HG03159 (cell line): ENCODE data around the gene APLF.
A peak's percentile ranks its signal among the peaks of the same experiment; 100 is the strongest.
"Not testable (repeated sequence)": the region's sequence is repeated elsewhere in the genome, so short reads cannot be mapped to it uniquely, and the experiment has no call there.

Experiments
- ATAC-seq: cut with Tn5 transposase; IDR thresholded peaks from one replicate; pipeline ENCODE4 v1.9.1; 2021; ENCODE audit warnings: mild to moderate bottlenecking, moderate library complexity; ENCODE audit not compliant: unreplicated experiment

The APLF gene

DNA sequence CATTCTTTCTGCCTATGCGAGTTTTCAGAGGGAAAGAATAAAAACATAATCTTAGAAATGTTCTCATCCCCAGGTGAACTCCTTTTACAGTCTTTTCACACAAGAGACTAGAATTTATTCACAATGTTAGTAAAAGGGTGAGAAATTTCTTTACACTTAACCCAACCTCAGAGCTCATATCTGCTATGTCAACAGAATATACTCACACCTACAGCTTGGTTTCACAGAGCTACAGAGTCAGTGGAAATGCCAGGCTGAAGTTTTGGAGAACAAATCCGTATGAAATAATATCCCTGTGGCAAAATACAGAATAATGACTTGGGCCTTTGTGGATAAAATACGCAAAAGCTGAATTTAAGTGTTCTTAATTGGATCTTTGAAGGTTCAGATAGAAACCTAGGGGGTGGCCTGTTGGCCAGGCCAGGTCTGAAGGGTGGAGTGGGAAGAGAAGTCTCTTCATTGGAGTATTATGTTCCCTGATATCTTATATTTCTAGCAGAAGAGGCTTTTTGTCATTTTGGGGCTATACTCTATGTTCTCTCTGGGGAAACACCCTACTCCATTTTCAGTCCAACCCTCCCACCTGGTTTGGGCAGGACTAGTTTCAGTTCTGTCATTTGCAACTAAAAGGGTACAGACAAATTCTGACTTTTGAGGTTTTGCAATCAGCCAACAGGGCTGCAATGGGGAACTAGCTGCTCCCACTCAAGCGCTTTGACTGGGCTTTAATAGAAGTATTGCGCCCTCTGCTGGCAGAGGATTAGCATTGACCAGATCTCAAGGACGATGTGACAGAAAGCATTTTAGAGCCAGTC is 26.0 kb upstream of the APLF start:
- ATAC-seq, result peak; percentile 99

DNA sequence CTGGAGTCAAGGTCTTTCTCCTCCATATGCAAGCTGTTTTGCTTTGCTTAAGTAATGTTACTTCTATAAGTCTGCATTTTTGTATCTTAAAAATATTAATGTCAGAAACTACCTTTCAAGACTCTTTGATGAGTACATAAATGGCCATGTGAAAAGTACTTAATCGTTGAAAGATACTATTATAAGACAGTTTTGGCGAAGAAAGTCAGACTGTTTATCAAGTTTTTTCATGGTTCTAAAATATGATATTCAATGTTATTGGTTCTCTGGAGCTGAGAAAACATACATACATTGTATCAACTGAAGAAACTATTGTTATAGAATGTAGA is 25.4 kb upstream of the APLF start:
- no peak for ATAC-seq

DNA sequence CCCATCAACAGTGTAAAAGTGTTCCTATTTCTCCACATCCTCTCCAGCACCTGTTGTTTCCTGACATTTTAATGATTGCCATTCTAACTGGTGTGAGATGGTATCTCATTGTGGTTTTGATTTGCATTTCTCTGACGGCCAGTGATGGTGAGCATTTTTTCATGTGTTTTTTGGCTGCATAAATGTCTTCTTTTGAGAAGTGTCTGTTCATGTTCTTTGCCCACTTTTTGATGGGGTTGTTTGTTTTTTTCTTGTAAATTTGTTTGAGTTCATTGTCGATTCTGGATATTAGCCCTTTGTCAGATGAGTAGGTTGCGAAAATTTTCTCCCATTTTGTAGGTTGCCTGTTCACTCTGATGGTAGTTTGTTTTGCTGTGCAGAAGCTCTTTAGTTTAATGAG is 21.0 kb upstream of the APLF start:
- ATAC-seq, result not testable (repeated sequence)

DNA sequence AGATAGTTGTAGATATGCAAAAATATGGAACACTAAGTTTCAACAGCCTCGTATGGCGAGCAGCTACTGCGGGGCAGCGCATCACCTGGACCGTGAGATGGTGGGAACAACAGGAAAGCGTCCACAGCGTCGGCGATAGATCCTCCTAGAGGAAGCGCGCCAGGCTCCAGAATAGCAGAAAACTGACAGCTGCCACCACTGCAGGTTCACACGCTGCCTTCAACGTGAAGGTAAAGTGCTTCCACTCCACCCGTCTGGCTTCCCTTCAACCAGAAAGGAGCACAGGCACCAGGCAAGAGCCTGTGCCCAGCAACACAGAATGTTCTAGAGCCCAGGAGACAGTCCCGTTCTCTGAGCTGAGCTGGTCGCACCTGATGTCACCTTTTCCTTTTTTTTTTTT is 20.3 kb upstream of the APLF start:
- no peak for ATAC-seq

DNA sequence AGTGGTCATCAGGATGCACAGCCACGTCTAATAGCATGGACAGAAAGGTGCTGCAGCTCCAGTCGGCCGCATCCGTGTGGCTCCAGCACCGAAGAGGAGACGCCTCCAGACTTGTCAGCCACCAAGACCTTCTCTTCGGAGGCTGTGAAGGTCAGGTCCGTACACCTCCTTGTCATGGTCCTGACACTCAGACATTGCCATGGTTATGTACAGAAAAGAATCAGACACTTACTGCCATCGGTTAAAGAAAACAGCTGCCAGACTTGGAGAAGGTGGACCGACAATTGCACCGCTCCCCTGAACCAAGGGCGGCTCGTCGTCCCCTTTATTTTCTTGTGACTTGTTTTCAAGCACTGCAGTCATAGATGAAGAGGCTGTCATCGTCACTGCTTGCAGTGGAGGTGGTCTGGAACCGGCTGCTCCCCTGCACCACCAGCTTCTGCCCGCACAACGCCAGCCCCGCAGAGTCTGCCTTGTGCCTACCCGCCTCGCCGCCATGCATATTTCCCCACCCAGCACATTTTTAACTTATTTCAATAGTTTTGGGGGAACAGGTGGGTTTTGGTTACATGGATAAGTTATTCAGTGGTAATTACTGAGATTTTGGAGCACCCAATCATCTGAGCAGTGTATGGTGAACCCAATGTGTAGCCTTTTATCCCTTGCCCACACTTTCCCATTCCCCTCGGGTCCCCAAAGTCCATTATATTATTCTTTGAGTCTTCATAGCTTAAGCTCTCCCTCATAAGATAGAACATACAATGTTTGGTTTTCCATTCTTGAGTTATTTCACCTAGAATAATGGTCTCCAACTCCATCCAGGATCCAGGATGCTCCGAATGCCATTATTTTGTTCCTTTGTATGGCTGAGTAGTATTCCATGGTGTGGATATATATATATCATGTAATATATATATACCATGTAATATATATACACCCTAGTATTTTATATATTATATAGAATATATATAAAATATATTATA is 18.4 kb upstream of the APLF start:
- no peak for ATAC-seq

DNA sequence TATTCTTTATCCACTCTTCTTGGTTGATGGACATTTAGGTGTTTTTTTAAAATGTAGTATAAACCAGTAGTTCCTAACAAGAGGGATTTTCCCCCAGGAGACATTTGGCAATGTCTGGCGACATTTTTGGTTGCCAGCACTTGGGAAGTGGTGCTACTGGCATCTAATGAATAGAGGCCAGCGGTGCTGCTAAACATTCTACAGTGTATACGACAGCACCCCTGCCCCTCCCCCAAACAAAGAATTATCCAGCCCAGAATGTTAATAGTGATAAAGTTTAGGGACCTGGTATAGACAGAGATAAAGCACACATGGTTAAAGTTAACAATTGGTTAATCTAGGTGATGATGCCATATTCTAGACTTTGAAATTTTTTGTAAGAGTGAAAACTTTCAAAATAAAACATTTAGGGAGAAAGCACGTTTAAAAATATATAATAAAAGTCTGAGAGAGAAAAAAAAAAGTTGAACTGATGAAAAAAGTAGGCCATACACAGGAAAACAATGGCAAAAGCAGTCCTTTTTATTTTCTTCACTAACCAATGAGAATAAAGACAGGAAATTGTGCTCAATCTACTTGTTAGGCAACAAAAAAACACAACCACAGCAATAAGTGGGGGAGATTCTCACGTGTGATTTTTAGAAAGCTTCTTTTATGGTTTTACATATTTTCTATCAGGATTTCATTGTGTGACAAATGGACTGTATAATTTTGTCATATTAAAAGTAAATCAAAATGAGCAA is 15.1 kb upstream of the APLF start:
- no peak for ATAC-seq

DNA sequence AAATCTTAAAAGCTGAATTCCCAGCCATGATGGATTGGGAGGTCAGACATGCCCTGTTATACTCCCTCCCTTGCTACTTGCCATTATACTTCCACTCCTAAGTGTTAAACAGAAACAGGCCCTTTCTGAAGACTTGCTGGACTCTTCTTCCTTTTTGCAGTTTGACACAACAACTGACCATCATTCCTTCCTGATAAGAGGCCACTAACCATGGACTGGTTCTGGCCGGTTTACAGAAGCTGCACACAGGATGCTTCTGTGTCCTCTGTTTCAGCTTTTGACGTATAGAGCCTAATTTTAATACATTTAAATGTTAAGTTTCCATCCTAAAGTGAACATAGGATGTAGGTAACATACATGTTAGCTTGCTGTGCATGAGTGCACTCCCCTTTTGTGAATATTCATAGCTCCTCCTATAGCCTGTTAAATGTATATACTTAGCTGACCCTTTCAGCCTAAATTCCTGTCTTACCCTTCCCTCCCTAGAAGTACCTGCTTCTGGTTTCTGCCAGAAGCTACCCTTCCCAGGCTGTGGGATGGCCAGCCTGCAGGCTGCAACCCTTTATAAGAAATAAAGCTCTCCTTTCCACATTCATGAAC is 13.5 kb upstream of the APLF start:
- ATAC-seq, result no peak

DNA sequence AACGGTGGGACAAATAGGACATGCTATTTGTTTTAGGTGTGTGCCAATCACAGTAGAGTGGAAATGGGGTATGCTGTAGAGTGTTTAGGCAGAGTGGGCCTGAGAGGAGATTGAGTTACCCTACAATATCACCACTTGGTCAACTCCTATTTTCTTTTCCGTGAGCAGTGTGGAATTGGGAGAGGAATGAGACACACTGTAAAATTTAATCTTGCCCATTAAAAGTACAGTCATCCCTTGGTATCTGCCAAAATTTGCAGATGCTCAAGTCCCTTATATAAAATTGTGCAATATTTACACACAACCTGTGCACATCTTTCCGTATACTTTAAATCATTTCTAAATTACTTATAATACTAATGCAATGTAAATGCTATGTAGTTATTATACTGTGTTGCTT is 12.7 kb upstream of the APLF start:
- ATAC-seq, result no peak

DNA sequence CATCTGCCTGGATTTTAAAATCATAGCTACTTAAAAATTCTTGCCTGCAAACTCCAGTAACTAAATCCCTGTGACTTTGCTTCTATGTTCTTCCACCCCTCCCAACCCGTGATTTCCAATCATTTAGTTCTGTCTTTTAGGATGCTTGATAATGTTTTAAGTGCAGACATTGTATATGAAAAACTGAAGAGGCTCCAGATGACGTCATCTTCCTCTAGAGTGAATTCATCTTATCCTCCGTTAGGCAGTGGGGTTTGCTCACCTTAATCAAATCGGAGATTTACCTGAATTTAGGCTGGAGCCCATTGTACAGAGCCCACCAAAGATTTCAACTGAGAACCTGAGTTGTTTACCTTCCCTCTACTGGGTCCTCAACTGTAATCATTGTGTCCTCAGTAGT is 11.2 kb upstream of the APLF start:
- no peak for ATAC-seq

DNA sequence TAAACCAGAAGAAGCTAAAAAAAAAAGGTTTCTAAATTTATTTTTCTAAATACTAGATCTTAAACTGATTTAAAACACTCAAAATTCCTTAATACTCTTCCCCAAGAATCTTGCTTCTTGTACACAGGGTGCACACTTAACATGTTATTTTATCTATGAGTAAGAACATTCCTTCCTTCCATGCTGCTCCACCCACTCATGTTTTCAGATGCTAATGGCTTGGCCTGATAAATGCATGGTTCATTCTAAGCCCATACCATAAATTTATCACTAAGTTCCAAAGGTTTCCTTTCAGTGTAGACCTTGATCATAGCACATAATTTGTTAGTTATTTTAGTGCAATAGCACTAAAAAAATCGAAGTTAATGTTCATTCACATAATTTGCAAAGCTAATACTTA is 8.4 kb upstream of the APLF start:
- no peak for ATAC-seq

DNA sequence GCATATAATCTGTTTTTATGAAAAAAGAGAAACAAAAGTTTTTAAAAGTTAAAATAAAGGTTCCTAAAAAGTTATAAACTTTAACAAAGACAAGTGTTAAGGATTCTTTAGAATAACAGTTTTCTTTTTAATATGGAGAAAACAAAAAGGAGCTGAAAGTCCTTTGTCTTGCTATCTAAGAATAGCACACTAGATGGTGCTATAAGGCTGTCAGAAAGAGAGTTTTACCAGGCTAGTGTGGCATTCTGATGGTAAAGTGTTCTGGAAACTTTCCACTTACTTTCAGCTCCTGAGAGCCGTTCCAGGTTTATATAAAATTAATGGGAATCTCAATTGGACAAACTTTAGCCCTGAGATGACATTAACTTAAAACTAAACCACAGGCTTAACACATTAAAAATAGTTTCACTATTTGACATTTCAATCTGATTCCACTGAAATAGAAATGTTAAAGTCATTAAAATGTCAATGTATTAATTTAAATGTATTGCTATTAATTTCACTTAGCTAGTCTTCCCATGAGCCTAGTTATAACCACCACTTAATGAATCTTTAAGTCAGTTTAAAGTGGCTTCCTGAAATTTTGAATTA is 4.0 kb upstream of the APLF start:
- no peak for ATAC-seq

DNA sequence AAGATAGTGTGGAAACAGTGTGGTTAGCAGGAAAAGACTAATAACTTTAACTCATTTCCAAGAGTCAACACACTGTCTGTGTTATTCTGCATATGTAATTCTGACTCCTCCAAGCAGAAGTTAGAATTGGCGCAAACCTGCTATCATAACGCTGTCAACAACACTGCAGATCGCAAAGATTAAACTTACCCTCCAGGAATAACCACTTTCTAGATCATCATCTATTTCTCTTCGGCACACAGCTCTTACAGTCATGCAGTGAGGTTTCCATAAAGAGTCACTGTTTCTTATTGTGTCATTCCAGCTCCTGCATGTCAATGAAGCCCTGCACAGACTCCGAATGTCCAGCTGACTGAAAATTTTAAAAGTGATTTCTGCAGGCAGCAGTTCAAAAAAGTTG is 2.7 kb upstream of the APLF start:
- ATAC-seq, result no peak

DNA sequence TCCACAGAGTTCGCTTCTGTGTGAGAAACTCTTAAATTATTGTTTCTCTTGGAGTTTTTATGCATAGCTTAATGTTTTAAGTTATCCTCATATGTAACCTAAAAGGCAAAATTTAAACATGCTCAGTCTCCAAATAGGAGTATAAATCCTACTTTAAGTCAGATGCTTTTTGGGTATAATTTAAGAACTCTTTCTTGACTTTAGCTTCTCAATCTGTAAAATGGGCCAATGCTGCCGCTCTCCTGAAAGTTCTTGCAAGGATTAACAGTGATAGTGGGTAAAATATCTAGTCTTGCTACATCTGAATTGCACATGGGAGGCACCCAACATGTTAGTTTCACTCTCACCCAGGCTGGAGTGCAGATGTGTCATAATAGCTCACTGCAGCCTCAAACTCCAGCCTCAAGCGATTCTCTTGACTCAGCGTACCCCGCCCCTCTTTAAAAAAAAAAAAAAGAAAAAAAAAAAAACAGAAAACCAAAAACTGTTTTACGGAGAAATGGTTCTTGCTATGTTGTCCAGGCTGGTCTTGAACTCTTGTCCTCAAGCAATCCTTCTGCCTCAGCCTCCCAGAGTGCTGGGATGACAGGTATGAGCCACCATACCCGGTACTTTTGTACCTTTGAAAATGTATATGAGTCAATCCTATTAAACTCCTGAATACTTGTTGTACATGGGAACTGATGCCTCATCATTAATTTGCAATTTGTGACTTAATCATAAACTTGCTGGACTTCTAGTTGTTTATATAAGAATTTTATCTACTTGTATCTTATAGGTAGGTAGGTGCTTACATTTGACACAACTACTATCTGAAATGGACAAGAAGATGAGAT is 2.1 kb upstream of the APLF start:
- ATAC-seq, result no peak

DNA sequence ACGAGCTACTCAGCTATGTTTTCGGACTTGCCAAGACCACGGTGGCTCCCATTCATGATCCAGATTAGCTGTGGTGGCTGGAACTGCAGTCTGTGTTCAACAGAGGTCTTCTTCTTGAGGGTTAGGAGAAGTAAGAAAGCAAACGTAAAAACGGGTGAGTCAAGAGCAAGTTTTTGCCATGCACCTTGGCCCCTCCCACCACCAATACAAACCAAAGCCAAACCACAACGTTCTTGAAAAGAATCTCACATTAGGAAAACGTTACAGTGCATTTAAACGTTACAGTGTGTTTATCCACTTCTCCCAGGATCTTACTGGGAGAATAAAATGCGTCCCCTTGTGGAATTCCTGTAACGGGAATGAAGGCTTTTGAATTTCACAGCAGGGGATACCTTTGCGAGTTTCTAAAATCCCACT is 1.0 kb upstream of the APLF start:
- ATAC-seq, result no peak

DNA sequence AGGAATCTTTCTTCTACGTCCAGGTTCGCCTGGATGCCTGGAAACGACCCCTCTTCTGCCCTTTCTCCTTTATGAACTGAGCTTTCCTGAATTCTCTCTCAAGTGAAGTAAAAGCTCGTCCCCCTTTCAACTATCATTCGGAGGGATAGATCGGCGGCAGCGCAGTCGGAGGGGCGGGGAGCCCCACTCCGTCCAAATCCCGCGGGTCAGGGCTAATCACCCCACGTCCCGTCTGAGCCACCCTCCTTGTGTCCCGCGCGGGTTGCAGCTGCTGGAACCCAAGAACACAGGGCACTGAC is 658 bp upstream of the APLF start:
- no peak for ATAC-seq

DNA sequence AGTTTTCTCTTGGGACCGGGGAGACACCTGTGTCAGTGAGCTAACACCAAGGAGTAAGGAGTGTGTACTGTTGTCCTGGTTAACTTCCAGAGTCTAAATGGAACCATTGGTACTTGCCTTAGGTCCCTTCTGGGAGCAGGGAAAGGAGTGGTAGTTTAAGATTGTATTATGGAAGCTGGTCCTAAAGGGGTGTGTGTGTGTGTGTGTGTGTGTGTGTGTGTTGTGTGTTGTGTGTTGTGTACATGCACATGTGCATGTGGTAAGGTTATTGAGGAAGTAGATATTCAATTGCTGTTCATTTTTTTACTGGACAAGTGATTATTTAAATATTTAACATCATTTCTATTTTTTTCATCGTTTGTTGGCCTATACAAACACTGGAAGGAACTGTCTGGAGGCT is 1.4 kb downstream of the APLF start:
- ATAC-seq, result no peak

DNA sequence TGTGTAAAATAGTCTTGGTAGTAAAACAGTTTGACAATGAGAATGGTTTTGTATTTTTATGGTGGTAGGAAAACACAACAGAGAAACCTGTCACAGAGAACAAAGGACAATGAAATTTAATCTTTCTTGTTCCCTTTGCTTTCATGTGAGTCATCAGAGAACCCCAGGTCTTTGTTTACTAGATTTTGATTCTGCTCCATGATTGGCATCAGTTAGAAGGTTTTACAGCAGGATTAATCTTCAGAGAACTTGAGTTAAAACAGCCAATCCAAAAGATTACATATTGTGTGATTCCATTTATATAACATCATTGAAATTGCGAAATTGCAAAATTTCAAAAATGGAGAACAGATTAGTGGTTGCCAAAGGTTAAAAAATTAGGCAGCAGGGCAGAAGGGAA is 2.5 kb downstream of the APLF start:
- no peak for ATAC-seq

DNA sequence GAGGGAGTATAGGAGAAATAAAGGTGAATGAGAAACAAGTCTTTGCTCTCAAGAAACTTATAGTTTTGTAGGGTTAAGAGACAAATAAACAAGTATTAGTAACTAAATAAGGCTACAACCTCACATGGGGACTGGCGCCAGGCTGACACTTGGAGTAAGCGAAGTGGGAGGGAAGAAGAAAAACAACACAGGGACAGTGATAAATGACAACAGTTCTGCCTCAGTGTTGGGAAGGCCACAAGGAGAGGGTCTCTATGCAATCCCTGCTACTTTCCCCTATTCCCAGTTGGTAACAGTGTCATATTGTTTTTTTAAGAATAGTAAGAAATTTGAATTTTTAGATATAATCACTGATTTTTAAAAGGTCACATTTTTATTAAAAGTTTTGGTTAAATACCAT is 4.0 kb downstream of the APLF start:
- ATAC-seq, result no peak

DNA sequence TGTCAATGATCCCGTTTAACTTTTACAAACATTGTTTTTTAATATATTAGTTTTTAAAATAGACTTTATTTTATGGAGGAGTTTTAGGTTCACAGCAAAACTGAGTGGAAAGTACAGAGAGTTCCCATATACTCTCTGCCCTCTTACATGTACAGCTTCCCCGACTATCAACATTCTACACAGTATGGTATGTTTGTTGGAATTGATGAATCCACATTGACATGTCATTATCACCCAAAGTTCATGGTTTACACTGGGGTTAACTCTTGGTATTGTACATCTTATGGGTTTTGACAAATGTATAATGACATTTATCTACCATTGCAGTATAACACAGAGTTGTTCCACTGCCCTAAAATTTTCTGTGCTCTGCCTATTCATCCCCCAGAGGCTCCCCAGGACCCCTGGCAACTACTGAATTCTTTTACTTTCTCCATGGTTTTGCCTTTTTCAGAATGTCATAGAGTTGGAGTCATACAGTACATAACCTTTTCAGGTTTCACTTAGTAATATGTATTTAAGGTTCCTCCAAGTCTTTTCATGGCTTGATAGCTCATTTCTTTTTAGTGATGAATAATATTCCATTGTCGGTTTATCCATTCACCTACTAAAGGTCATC is 5.5 kb downstream of the APLF start:
- no peak for ATAC-seq

DNA sequence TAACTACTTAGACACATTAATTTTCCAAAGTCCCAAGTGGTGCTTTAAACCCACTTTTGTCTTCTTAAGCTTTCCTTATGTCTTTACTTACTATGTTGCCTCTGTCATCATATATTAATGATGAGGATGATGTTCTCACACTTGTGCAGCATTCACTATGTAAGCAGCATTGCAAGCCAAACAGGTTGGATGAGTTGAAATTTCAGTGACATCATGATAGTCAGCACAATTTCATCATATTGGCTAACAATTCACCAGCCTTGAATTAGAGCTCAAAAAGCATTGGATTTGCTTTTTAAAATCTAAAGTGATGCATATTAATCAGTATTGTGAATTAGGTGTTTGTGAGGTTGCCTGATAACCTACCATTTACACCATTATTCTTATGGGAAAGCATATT is 7.7 kb downstream of the APLF start:
- ATAC-seq, result no peak
